SK-N-SH (cell line): ENCODE measurements around the gene INPP5A.

Experiments used
- FOXJ3 ChIP-seq: sonication (generic); formaldehyde crosslinking; IDR thresholded peaks from 2 replicates; pipeline ENCODE4 v1.5.1; 2020; ENCODE audit warnings: mild to moderate bottlenecking, missing genetic modification reagents
- GABPA ChIP-seq: IDR thresholded peaks from 2 replicates; pipeline ENCODE4 v1.4.0; 2012; ENCODE audit warnings: low read depth, mild to moderate bottlenecking
- JUND ChIP-seq: IDR thresholded peaks from 2 replicates; pipeline ENCODE4 v1.4.0; 2012
- NFIC ChIP-seq: IDR thresholded peaks from 2 replicates; pipeline ENCODE4 v1.4.0; 2012; ENCODE audit warnings: borderline replicate concordance
- NRF1 ChIP-seq: IDR thresholded peaks from 2 replicates; pipeline ENCODE4 v1.6.1; 2012; ENCODE audit warnings: low read depth, mild to moderate bottlenecking, low read length
- POLR2AphosphoS5 ChIP-seq: IDR thresholded peaks from 2 replicates; pipeline ENCODE4 v1.6.1; 2012; ENCODE audit warnings: low read depth, low read length
- RCOR1 ChIP-seq: fragments of 150-350 bp; IDR thresholded peaks from 2 replicates; pipeline ENCODE4 v1.6.1; 2017; ENCODE audit warnings: antibody characterized with exemption, low read length
- TF ChIP-seq, protein P1 (sequence below): fragments of 200-600 bp; sonication (generic); IDR thresholded peaks from 2 replicates; pipeline ENCODE4 v1.6.1; 2017; ENCODE audit warnings: antibody characterized with exemption, mild to moderate bottlenecking, moderate library complexity

DNA sequence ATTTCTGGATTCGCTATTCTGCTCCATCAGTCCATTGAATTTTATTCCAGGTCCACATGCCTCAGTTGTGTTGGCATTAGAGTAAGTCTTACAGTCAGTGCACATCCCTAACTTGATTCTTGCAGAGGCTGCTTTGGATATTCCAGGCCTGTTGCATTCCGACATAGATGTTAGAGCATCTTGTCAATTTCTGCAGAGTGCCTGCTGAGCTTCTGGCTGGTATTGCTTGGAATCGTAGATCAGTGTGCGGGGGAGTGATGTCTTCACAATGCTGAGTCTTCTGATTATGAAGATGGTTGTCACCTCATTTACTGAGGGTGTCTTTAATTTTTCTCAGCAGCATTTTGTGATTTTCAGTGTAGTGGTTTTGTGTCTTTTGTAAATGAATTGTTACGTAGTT is 45.2 kb downstream of the INPP5A start:
- TF ChIP-seq POLR2AphosphoS5: no peak
- no peak for TF ChIP-seq GABPA
- TF ChIP-seq, protein P1, sequence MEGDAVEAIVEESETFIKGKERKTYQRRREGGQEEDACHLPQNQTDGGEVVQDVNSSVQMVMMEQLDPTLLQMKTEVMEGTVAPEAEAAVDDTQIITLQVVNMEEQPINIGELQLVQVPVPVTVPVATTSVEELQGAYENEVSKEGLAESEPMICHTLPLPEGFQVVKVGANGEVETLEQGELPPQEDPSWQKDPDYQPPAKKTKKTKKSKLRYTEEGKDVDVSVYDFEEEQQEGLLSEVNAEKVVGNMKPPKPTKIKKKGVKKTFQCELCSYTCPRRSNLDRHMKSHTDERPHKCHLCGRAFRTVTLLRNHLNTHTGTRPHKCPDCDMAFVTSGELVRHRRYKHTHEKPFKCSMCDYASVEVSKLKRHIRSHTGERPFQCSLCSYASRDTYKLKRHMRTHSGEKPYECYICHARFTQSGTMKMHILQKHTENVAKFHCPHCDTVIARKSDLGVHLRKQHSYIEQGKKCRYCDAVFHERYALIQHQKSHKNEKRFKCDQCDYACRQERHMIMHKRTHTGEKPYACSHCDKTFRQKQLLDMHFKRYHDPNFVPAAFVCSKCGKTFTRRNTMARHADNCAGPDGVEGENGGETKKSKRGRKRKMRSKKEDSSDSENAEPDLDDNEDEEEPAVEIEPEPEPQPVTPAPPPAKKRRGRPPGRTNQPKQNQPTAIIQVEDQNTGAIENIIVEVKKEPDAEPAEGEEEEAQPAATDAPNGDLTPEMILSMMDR: no peak
- no peak for TF ChIP-seq RCOR1
- no peak for TF ChIP-seq NRF1
- no peak for TF ChIP-seq JUND
- no peak for TF ChIP-seq NFIC
- no peak for TF ChIP-seq FOXJ3 (CRISPR knock-in tag)
